HL-60 (cell line): Measurements from ENCODE around the gene IRF2BP2.
A peak's percentile ranks its signal among the peaks of the same experiment; 100 is the strongest.

Experiments
- DNase-seq, 2 experiments: peaks; one replicate each; pipeline ENCODE4 v3.0.0-alpha.2; 2010 to 2020; ENCODE audit warnings: low read depth in 1 of 2, low spot score in 1 of 2
- H3K27ac ChIP-seq: fragments of 250-450 bp; sonication (Bioruptor Pico); replicated peaks from 2 replicates; pipeline ENCODE4 v1.5.1; 2020; ENCODE audit warnings: mild to moderate bottlenecking, moderate library complexity
- H3K27me3 ChIP-seq: fragments of 250-450 bp; sonication (Bioruptor Pico); 2 replicates; pipeline ENCODE4 v1.5.1; 2021; ENCODE audit warnings: mild to moderate bottlenecking, moderate library complexity; ENCODE audit not compliant: insufficient read depth, poor library complexity, severe bottlenecking
- H3K4me3 ChIP-seq: replicated peaks from 2 replicates; pipeline ENCODE4 v1.5.1; 2011; ENCODE audit warnings: mild to moderate bottlenecking, control low read depth, low read length; ENCODE audit not compliant: insufficient read depth
- GABPA ChIP-seq: IDR thresholded peaks from 2 replicates; pipeline ENCODE4 v1.6.1; 2012; ENCODE audit warnings: low read depth
- POLR2AphosphoS5 ChIP-seq: IDR thresholded peaks from 2 replicates; pipeline ENCODE4 v1.6.1; 2012; ENCODE audit warnings: low read depth
- SPI1 ChIP-seq: IDR thresholded peaks from 2 replicates; pipeline ENCODE4 v1.6.1; 2012; ENCODE audit warnings: low read depth, mild to moderate bottlenecking, borderline replicate concordance
- TF ChIP-seq, protein P1 (sequence below): IDR thresholded peaks from 2 replicates; pipeline ENCODE4 v1.6.1; 2012; ENCODE audit warnings: low read depth; ENCODE audit not compliant: insufficient replicate concordance
- TF ChIP-seq, protein P2 (sequence below): IDR thresholded peaks from one replicate; pipeline ENCODE4 v1.5.1; 2011; ENCODE audit warnings: low read length, control low read depth, inconsistent platforms; ENCODE audit not compliant: insufficient read depth

The IRF2BP2 gene

DNA sequence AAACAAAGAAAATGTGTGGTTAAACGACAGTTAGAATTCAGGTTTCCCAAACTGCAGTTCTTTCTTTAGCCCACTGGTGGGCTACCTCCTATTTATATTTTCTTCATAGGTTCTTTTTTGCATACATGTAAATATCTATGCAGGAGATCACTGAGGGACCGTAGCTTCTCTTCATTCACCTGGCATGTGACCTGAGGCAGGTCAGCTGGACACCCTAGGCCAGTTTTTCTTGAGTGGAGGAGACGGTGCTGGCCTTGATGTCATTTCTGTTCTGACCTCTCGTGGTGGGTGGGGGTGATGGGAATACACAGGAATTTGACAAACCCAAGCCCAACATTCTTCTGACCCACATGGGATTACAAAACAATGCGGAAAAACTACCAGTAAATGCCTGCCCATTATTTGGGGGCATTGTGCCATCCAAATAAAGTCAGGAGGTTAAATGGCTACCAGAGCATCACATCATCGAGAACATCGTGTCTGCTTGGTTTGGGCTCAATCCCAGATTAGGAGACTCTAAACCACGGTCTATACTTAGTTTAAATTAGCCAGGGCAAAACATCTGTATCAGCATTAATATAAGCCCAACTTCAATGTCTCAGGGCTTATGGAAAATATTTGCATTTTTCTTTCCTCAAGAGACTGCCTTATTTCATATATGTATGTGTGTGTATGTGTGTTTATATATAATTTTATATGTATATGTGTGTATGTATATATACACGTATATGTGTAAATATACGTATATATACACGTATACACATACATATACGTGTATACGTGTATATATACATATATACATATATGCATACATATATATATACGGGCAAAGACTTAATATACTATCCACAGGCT, 7.4 kb upstream of the IRF2BP2 start:
- Histone ChIP-seq H3K27me3 (no peaks in the 10 kb centered on the region), H3K27ac (no peak overlapping the region), H3K4me3 (no peak overlapping the region)
- no peak for DNase-seq
- TF ChIP-seq GABPA (no peak), SPI1 (no peak), POLR2AphosphoS5 (no peak)
- TF ChIP-seq, protein P1, sequence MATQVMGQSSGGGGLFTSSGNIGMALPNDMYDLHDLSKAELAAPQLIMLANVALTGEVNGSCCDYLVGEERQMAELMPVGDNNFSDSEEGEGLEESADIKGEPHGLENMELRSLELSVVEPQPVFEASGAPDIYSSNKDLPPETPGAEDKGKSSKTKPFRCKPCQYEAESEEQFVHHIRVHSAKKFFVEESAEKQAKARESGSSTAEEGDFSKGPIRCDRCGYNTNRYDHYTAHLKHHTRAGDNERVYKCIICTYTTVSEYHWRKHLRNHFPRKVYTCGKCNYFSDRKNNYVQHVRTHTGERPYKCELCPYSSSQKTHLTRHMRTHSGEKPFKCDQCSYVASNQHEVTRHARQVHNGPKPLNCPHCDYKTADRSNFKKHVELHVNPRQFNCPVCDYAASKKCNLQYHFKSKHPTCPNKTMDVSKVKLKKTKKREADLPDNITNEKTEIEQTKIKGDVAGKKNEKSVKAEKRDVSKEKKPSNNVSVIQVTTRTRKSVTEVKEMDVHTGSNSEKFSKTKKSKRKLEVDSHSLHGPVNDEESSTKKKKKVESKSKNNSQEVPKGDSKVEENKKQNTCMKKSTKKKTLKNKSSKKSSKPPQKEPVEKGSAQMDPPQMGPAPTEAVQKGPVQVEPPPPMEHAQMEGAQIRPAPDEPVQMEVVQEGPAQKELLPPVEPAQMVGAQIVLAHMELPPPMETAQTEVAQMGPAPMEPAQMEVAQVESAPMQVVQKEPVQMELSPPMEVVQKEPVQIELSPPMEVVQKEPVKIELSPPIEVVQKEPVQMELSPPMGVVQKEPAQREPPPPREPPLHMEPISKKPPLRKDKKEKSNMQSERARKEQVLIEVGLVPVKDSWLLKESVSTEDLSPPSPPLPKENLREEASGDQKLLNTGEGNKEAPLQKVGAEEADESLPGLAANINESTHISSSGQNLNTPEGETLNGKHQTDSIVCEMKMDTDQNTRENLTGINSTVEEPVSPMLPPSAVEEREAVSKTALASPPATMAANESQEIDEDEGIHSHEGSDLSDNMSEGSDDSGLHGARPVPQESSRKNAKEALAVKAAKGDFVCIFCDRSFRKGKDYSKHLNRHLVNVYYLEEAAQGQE = no peak

DNA sequence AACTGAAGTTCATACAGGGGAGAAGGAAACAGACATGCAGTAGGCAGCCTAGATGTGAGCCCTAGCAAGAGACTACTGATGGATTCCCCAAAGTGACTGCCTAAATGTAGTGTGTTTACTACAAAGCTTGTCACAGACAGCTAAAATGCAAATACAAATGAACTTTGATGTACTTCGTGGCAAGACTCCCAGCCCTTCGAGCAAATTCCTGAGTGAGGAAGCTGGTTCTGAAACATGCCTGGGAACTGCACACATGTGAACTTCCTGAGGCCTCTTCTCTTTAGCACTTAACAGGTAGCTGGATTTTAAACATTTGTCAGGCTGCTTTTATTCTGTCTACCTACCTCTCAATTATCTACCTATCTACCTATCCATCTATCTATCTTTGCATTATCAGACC, 6.7 kb upstream of the IRF2BP2 start:
- no peak overlapping the region for H3K4me3 ChIP-seq
- no peak overlapping the region for H3K27ac ChIP-seq
- no peak for TF ChIP-seq POLR2AphosphoS5
- TF ChIP-seq, protein P2, sequence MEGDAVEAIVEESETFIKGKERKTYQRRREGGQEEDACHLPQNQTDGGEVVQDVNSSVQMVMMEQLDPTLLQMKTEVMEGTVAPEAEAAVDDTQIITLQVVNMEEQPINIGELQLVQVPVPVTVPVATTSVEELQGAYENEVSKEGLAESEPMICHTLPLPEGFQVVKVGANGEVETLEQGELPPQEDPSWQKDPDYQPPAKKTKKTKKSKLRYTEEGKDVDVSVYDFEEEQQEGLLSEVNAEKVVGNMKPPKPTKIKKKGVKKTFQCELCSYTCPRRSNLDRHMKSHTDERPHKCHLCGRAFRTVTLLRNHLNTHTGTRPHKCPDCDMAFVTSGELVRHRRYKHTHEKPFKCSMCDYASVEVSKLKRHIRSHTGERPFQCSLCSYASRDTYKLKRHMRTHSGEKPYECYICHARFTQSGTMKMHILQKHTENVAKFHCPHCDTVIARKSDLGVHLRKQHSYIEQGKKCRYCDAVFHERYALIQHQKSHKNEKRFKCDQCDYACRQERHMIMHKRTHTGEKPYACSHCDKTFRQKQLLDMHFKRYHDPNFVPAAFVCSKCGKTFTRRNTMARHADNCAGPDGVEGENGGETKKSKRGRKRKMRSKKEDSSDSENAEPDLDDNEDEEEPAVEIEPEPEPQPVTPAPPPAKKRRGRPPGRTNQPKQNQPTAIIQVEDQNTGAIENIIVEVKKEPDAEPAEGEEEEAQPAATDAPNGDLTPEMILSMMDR = no peak
- TF ChIP-seq SPI1 = no peak
- TF ChIP-seq, protein P1 = no peak
- no peak for TF ChIP-seq GABPA
- no peaks in the 10 kb centered on the region for H3K27me3 ChIP-seq
- DNase-seq = no peak

DNA sequence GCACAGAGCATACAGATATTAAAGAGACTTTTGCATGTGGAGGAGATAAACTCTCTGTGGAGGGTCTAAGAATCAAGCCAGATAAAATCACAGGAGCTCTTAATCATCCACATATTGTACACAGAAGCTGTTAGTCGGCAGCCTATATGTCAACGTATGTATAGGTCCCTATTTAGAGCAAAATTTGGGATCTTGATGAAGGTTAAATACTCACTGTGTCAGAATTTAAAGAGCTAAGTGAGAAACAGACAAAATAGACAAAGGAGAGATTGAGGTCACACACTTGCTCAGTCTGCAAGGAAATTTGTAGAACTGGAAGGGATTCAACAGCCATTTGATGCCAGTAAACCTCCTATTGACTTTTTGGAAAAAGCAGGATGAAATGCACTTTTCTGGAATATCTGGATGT, 4.1 kb upstream of the IRF2BP2 start:
- peak overlapping the region; percentile 99 for H3K27ac ChIP-seq
- TF ChIP-seq, protein P1 = no peak
- TF ChIP-seq GABPA = no peak
- TF ChIP-seq POLR2AphosphoS5 = no peak
- TF ChIP-seq, protein P2 = no peak
- TF ChIP-seq SPI1 = no peak
- H3K4me3 ChIP-seq = no peak overlapping the region
- DNase-seq = no peak
- H3K27me3 ChIP-seq = no peaks in the 10 kb centered on the region
